HEK293 (cell line): ENCODE measurements around the gene MAL.

ENCODE experiments used
- CTCF ChIA-PET: fragments of 350-600 bp; formaldehyde crosslinking; extraction: SDS; loops from one replicate; lab custom pipeline; 2021; ENCODE audit warnings: antibody characterized with exemption; lab: Yijun Ruan, JAX
- POLR2A ChIA-PET: fragments of 300-600 bp; formaldehyde crosslinking; extraction: SDS; loops from one replicate; lab custom pipeline; 2020; ENCODE audit warnings: antibody characterized with exemption, inconsistent platforms; lab: Yijun Ruan, JAX
- H3K27ac ChIP-seq: fragments of 200-500 bp; sonication (Bioruptor generic); 2 replicates; pipeline ENCODE4 v1.5.1; 2014; ENCODE audit warnings: low read depth, low read length, control low read depth, inconsistent platforms; ENCODE audit errors: extremely low read depth
- H3K36me3 ChIP-seq, 2 experiments: fragments of 200-500 bp in 1 of 2; sonication (Bioruptor generic) in 1 of 2; 1 replicate in 1 of 2; 2 replicates in 1 of 2; pipeline ENCODE4 v1.5.1; 2014 to 2017; ENCODE audit warnings: inconsistent platforms in 2 of 2, low read length in 2 of 2; ENCODE audit not compliant: control insufficient read depth in 2 of 2, insufficient read depth in 1 of 2
- H3K4me1 ChIP-seq: fragments of 200-500 bp; sonication (Bioruptor generic); 2 replicates; pipeline ENCODE4 v1.5.1; 2014; ENCODE audit warnings: mild to moderate bottlenecking, low read length, inconsistent platforms; ENCODE audit not compliant: control insufficient read depth, insufficient read depth
- H3K4me3 ChIP-seq: 2 replicates; pipeline ENCODE4 v1.5.1; 2011; ENCODE audit warnings: low read depth, mild to moderate bottlenecking, control low read depth, low read length, moderate library complexity
- H3K9me3 ChIP-seq: fragments of 200-500 bp; sonication (Bioruptor generic); 2 replicates; pipeline ENCODE4 v1.5.1; 2014; ENCODE audit warnings: low read depth, low read length, inconsistent platforms; ENCODE audit not compliant: control insufficient read depth, insufficient read depth
- GLIS1 ChIP-seq: fragments of 450-650 bp; formaldehyde crosslinking; IDR thresholded peaks from 2 replicates; pipeline ENCODE4 v1.5.1; 2016; ENCODE audit warnings: missing biosample characterization, missing genetic modification characterization
- GLIS2 ChIP-seq: fragments of 450-650 bp; formaldehyde crosslinking; IDR thresholded peaks from 2 replicates; pipeline ENCODE4 v1.5.1; 2016; ENCODE audit warnings: missing biosample characterization, missing genetic modification characterization
- KLF16 ChIP-seq: fragments of 450-650 bp; formaldehyde crosslinking; IDR thresholded peaks from 2 replicates; pipeline ENCODE4 v1.5.1; 2017; ENCODE audit warnings: missing biosample characterization, missing genetic modification characterization
- OSR2 ChIP-seq: fragments of 450-650 bp; formaldehyde crosslinking; IDR thresholded peaks from 2 replicates; pipeline ENCODE4 v1.5.1; 2016; ENCODE audit warnings: missing biosample characterization, missing genetic modification characterization
- SP3 ChIP-seq: fragments of 450-650 bp; formaldehyde crosslinking; IDR thresholded peaks from 2 replicates; pipeline ENCODE4 v1.5.1; 2016; ENCODE audit warnings: missing biosample characterization, missing genetic modification characterization
- SP7 ChIP-seq: fragments of 450-650 bp; formaldehyde crosslinking; IDR thresholded peaks from 2 replicates; pipeline ENCODE4 v1.5.1; 2016; ENCODE audit warnings: missing biosample characterization, missing genetic modification characterization
- ZEB2 ChIP-seq: fragments of 450-650 bp; formaldehyde crosslinking; IDR thresholded peaks from 2 replicates; pipeline ENCODE4 v1.5.1; 2016; ENCODE audit warnings: missing biosample characterization, missing genetic modification characterization
- ZNF121 ChIP-seq: fragments of 450-650 bp; formaldehyde crosslinking; IDR thresholded peaks from 2 replicates; pipeline ENCODE4 v1.5.1; 2016; ENCODE audit warnings: missing biosample characterization, missing genetic modification characterization
- ZNF174 ChIP-seq: fragments of 450-650 bp; formaldehyde crosslinking; IDR thresholded peaks from 2 replicates; pipeline ENCODE4 v1.5.0; 2017; ENCODE audit warnings: missing biosample characterization, mild to moderate bottlenecking, missing genetic modification characterization
- ZNF2 ChIP-seq: fragments of 450-650 bp; formaldehyde crosslinking; IDR thresholded peaks from 2 replicates; pipeline ENCODE4 v1.5.1; 2016; ENCODE audit warnings: missing biosample characterization, missing genetic modification characterization
- ZNF302 ChIP-seq: fragments of 450-650 bp; formaldehyde crosslinking; IDR thresholded peaks from 2 replicates; pipeline ENCODE4 v1.5.1; 2016; ENCODE audit warnings: missing biosample characterization, missing genetic modification characterization, low read depth
- ZNF335 ChIP-seq: fragments of 450-650 bp; formaldehyde crosslinking; conservative IDR thresholded peaks from 2 replicates; pipeline ENCODE4 v1.5.1; 2016; ENCODE audit warnings: missing biosample characterization, missing genetic modification characterization
- ZNF501 ChIP-seq: fragments of 450-650 bp; formaldehyde crosslinking; IDR thresholded peaks from 2 replicates; pipeline ENCODE4 v1.5.1; 2016; ENCODE audit warnings: missing biosample characterization, missing genetic modification characterization
- ZNF561 ChIP-seq: fragments of 450-650 bp; IDR thresholded peaks from 2 replicates; pipeline ENCODE4 v1.5.1; 2018; ENCODE audit warnings: missing biosample characterization, missing genetic modification characterization, borderline replicate concordance
- ZNF600 ChIP-seq: fragments of 450-650 bp; formaldehyde crosslinking; IDR thresholded peaks from 2 replicates; pipeline ENCODE4 v1.5.1; 2016; ENCODE audit warnings: missing biosample characterization, missing genetic modification characterization
- ZNF629 ChIP-seq: fragments of 450-650 bp; formaldehyde crosslinking; IDR thresholded peaks from 2 replicates; pipeline ENCODE4 v1.5.1; 2017; ENCODE audit warnings: missing biosample characterization, missing genetic modification characterization
- ZNF654 ChIP-seq: fragments of 450-650 bp; formaldehyde crosslinking; IDR thresholded peaks from 2 replicates; pipeline ENCODE4 v1.5.1; 2016; ENCODE audit warnings: low read depth, missing biosample characterization, missing genetic modification characterization
- ZNF747 ChIP-seq: fragments of 450-650 bp; formaldehyde crosslinking; IDR thresholded peaks from 2 replicates; pipeline ENCODE4 v1.5.1; 2016; ENCODE audit warnings: missing biosample characterization, missing genetic modification characterization
- ZNF837 ChIP-seq: fragments of 450-650 bp; formaldehyde crosslinking; IDR thresholded peaks from 2 replicates; pipeline ENCODE4 v1.5.1; 2016; ENCODE audit warnings: missing biosample characterization, missing genetic modification characterization
- ZSCAN16 ChIP-seq: fragments of 450-650 bp; formaldehyde crosslinking; IDR thresholded peaks from 2 replicates; pipeline ENCODE4 v1.5.1; 2016; ENCODE audit warnings: missing biosample characterization, missing genetic modification characterization
- ZSCAN30 ChIP-seq: fragments of 450-650 bp; IDR thresholded peaks from 2 replicates; pipeline ENCODE4 v1.5.1; 2018; ENCODE audit warnings: missing biosample characterization, mild to moderate bottlenecking, missing genetic modification characterization, moderate library complexity
- TF ChIP-seq, protein P1 (sequence below): fragments of 450-650 bp; formaldehyde crosslinking; optimal IDR thresholded peaks from 2 replicates; pipeline ENCODE3; 2016; ENCODE audit warnings: missing biosample characterization, mild to moderate bottlenecking, missing genetic modification characterization
- TF ChIP-seq, protein P2 (sequence below): fragments of 450-650 bp; formaldehyde crosslinking; IDR thresholded peaks from 2 replicates; pipeline ENCODE4 v1.5.1; 2016; ENCODE audit warnings: missing biosample characterization, missing genetic modification characterization
- TF ChIP-seq, protein P3 (sequence below): fragments of 450-650 bp; formaldehyde crosslinking; IDR thresholded peaks from 2 replicates; pipeline ENCODE4 v1.5.1; 2016; ENCODE audit warnings: missing biosample characterization, missing genetic modification characterization
- TF ChIP-seq, protein P4 (sequence below): fragments of 450-650 bp; formaldehyde crosslinking; IDR thresholded peaks from 2 replicates; pipeline ENCODE4 v1.5.1; 2016; ENCODE audit warnings: missing biosample characterization, missing genetic modification characterization
- TF ChIP-seq, protein P5 (sequence below): fragments of 450-650 bp; formaldehyde crosslinking; IDR thresholded peaks from 2 replicates; pipeline ENCODE4 v1.5.1; 2016; ENCODE audit warnings: missing biosample characterization, missing genetic modification characterization

Gene MAL

DNA sequence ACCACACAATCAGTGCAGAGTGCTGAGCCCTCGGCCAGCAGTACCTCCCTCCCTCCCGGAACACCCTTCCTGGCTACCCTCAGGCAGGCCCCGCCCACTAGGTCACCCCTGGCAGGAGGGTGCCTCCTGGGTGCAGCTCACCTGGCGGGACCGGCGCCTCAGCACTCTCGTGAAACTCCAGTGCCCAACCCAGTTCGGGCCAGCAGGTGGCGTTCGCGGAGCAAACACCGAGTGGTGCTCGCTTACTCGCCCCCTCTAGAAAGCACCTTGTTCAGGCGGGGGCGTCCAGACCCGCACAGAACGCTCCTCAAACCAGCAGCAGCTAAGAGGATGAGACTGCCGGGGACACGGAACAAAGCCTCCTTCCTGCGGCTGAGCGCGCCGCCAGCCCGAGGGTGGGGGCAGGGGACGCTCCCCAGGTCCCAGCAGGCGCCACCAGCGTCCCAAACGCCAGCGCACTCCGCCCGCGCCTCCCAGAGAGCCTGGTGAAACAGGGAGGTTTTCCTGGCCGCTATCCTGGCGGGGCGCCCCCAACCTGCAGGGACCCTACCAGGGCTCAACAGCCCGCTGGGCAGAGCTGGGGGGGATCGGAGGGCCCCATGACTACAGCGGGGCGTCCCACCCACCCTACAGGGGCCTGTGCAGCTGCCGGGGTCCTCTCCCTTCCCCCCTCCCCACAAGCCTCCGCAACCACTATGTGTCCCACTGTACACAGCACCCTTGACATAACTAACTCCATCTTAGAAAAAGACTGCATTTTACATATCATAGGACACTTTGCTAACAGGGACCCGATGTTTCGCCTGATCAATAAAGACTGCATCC is 51.4 kb downstream of the MAL start:
- Histone ChIP-seq H3K36me3 (no peaks in the 10 kb centered on the region), H3K9me3 (no peaks in the 10 kb centered on the region), H3K4me1 (no peaks in the 10 kb centered on the region), H3K4me3 (peak overlapping the region; percentile 38), H3K27ac (no peak overlapping the region; the same call in 1 of the 2 replicates)
- ChIA-PET CTCF (interaction anchor here (0.6 to 5.4 kb wide), 22 partner anchors 10 to 316 kb away, joined by 3 to 59 read pairs (median 4); no protein-coding TSS in a partner anchor), POLR2A (no interaction called here)
- no peak for TF ChIP-seq OSR2 (tag by site-specific recombination)
- TF ChIP-seq, protein P1, sequence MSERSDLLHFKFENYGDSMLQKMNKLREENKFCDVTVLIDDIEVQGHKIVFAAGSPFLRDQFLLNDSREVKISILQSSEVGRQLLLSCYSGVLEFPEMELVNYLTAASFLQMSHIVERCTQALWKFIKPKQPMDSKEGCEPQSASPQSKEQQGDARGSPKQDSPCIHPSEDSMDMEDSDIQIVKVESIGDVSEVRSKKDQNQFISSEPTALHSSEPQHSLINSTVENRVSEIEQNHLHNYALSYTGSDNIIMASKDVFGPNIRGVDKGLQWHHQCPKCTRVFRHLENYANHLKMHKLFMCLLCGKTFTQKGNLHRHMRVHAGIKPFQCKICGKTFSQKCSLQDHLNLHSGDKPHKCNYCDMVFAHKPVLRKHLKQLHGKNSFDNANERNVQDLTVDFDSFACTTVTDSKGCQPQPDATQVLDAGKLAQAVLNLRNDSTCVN = peak; percentile 63
- peak; percentile 50; the same call in 1 of the 2 replicates for TF ChIP-seq SP7 (tag by site-specific recombination)
- TF ChIP-seq ZNF121 = no peak
- 0 out of 2 replicates have a peak, but pooled peaks have one; percentile 35 for TF ChIP-seq SP3 (tag by site-specific recombination)
- TF ChIP-seq, protein P2, sequence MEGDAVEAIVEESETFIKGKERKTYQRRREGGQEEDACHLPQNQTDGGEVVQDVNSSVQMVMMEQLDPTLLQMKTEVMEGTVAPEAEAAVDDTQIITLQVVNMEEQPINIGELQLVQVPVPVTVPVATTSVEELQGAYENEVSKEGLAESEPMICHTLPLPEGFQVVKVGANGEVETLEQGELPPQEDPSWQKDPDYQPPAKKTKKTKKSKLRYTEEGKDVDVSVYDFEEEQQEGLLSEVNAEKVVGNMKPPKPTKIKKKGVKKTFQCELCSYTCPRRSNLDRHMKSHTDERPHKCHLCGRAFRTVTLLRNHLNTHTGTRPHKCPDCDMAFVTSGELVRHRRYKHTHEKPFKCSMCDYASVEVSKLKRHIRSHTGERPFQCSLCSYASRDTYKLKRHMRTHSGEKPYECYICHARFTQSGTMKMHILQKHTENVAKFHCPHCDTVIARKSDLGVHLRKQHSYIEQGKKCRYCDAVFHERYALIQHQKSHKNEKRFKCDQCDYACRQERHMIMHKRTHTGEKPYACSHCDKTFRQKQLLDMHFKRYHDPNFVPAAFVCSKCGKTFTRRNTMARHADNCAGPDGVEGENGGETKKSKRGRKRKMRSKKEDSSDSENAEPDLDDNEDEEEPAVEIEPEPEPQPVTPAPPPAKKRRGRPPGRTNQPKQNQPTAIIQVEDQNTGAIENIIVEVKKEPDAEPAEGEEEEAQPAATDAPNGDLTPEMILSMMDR (tag by site-specific recombination) = peak; percentile 93
- no peak for TF ChIP-seq ZNF747 (tag by site-specific recombination)
- TF ChIP-seq, protein P3, sequence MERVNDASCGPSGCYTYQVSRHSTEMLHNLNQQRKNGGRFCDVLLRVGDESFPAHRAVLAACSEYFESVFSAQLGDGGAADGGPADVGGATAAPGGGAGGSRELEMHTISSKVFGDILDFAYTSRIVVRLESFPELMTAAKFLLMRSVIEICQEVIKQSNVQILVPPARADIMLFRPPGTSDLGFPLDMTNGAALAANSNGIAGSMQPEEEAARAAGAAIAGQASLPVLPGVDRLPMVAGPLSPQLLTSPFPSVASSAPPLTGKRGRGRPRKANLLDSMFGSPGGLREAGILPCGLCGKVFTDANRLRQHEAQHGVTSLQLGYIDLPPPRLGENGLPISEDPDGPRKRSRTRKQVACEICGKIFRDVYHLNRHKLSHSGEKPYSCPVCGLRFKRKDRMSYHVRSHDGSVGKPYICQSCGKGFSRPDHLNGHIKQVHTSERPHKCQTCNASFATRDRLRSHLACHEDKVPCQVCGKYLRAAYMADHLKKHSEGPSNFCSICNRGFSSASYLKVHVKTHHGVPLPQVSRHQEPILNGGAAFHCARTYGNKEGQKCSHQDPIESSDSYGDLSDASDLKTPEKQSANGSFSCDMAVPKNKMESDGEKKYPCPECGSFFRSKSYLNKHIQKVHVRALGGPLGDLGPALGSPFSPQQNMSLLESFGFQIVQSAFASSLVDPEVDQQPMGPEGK (tag by site-specific recombination) = peak; percentile 90
- peak; percentile 68 for TF ChIP-seq GLIS2 (tag by site-specific recombination)
- TF ChIP-seq, protein P4, sequence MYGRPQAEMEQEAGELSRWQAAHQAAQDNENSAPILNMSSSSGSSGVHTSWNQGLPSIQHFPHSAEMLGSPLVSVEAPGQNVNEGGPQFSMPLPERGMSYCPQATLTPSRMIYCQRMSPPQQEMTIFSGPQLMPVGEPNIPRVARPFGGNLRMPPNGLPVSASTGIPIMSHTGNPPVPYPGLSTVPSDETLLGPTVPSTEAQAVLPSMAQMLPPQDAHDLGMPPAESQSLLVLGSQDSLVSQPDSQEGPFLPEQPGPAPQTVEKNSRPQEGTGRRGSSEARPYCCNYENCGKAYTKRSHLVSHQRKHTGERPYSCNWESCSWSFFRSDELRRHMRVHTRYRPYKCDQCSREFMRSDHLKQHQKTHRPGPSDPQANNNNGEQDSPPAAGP (tag by site-specific recombination) = 0 out of 2 replicates have a peak, but pooled peaks have one; percentile 39
- TF ChIP-seq, protein P5, sequence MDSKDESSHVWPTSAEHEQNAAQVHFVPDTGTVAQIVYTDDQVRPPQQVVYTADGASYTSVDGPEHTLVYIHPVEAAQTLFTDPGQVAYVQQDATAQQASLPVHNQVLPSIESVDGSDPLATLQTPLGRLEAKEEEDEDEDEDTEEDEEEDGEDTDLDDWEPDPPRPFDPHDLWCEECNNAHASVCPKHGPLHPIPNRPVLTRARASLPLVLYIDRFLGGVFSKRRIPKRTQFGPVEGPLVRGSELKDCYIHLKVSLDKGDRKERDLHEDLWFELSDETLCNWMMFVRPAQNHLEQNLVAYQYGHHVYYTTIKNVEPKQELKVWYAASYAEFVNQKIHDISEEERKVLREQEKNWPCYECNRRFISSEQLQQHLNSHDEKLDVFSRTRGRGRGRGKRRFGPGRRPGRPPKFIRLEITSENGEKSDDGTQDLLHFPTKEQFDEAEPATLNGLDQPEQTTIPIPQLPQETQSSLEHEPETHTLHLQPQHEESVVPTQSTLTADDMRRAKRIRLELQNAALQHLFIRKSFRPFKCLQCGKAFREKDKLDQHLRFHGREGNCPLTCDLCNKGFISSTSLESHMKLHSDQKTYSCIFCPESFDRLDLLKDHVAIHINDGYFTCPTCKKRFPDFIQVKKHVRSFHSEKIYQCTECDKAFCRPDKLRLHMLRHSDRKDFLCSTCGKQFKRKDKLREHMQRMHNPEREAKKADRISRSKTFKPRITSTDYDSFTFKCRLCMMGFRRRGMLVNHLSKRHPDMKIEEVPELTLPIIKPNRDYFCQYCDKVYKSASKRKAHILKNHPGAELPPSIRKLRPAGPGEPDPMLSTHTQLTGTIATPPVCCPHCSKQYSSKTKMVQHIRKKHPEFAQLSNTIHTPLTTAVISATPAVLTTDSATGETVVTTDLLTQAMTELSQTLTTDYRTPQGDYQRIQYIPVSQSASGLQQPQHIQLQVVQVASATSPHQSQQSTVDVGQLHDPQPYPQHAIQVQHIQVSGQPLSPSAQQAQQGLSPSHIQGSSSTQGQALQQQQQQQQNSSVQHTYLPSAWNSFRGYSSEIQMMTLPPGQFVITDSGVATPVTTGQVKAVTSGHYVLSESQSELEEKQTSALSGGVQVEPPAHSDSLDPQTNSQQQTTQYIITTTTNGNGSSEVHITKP = peak; percentile 40; the same call in 1 of the 2 replicates
- TF ChIP-seq ZSCAN30 (tag by site-specific recombination) = 0 out of 2 replicates have a peak, but pooled peaks have one; percentile 25
- TF ChIP-seq KLF16 (tag by site-specific recombination) = no peak
- TF ChIP-seq ZNF837 (tag by site-specific recombination) = no peak
- TF ChIP-seq ZNF600 (tag by site-specific recombination) = peak; percentile 90
- peak; percentile 65 for TF ChIP-seq ZEB2 (tag by site-specific recombination)
- 0 out of 2 replicates have a peak, but pooled peaks have one; percentile 54 for TF ChIP-seq ZNF561
- TF ChIP-seq ZNF335 = peak; percentile 87
- TF ChIP-seq GLIS1 (tag by site-specific recombination) = peak; percentile 45; the same call in 1 of the 2 replicates
- TF ChIP-seq ZNF654 = peak; percentile 74
- TF ChIP-seq ZNF2 = peak; percentile 57; the same call in 1 of the 2 replicates
- TF ChIP-seq ZNF174 (tag by site-specific recombination) = no peak
- TF ChIP-seq ZNF629 (tag by site-specific recombination) = 0 out of 2 replicates have a peak, but pooled peaks have one; percentile 26
- 0 out of 2 replicates have a peak, but pooled peaks have one; percentile 44 for TF ChIP-seq ZNF501 (tag by site-specific recombination)
- TF ChIP-seq ZNF302 = no peak
- TF ChIP-seq ZSCAN16 (tag by site-specific recombination) = no peak
